HCT116 (cell line): ENCODE measurements around the gene ITPR1. TPM values are rescaled to one million over a fixed set of nuclear protein-coding genes. Genes with fewer than 3 reads are reported as not detected.

Experiments
- ATAC-seq: fragments of 200-7000 bp; cut with Tn5 transposase; 2 replicates; pipeline ENCODE4 v1.9.1; 2020; ENCODE audit warnings: mild to moderate bottlenecking, moderate library complexity
- BruUV-seq: library from RNA; stranded (reverse); fragments of 400-500 nt; replicated peaks from 2 replicates; lab custom pipeline; 2021; lab: Mats Ljungman, UMichigan
- CTCF ChIA-PET: fragments of 300-600 bp; sonication (Branson Sonifier 250); formaldehyde crosslinking; loops from one replicate; lab custom pipeline; 2021; ENCODE audit warnings: antibody characterized with exemption; lab: Charles Lee
- POLR2A ChIA-PET: fragments of 300-600, 350-600 bp; sonication (Branson Sonifier 250); formaldehyde crosslinking; loops from one replicate; lab custom pipeline; 2021; ENCODE audit warnings: antibody characterized with exemption; lab: Charles Lee
- RAD21 ChIA-PET, 2 experiments: fragments of 300-600 bp; sonication (Branson Sonifier 250); formaldehyde crosslinking; loops; one replicate each; lab custom pipeline; 2023; ENCODE audit warnings: low total read pairs in 2 of 2; ENCODE audit not compliant: uncharacterized antibody in 2 of 2, unreplicated experiment in 2 of 2, low non-redundant PET in 1 of 2; lab: Charles Lee
- DNase-seq: peaks from one replicate; pipeline ENCODE4 v3.0.0-alpha.2; 2010; ENCODE audit warnings: low read depth, low spot score
- H2AFZ ChIP-seq: fragments of 200-600 bp; shearing (Covaris generic), sonication (generic); 2 replicates; pipeline ENCODE4 v1.6.1; 2017; ENCODE audit warnings: low read depth, mixed run types, mixed read lengths, antibody characterized with exemption, low read length; ENCODE audit not compliant: poor library complexity, severe bottlenecking
- H3K27ac ChIP-seq: 2 replicates; pipeline ENCODE4 v1.5.1; 2012; ENCODE audit warnings: low read depth, low read length
- H3K27me3 ChIP-seq: fragments of 200-600 bp; sonication (generic); 2 replicates; pipeline ENCODE4 v1.6.1; 2016; ENCODE audit warnings: mixed run types, low read length, mixed read lengths; ENCODE audit not compliant: insufficient read depth
- H3K36me3 ChIP-seq, 2 experiments: fragments of 200-500 bp in 1 of 2; fragments of 200-600 bp in 1 of 2; sonication (Bioruptor generic) in 1 of 2; sonication (generic) in 1 of 2; 2 replicates each; pipeline versions ENCODE4 v1.5.1 to v1.6.1; 2014 to 2016; ENCODE audit warnings: low read length in 2 of 2, inconsistent platforms in 1 of 2, mixed read lengths in 1 of 2, mixed run types in 1 of 2; ENCODE audit not compliant: insufficient read depth in 2 of 2, control insufficient read depth in 1 of 2
- H3K4me1 ChIP-seq, 2 experiments: fragments of 200-600 bp in 1 of 2; sonication (generic) in 1 of 2; 2 replicates each; pipeline versions ENCODE4 v1.5.1 to v1.6.1; 2012 to 2017; ENCODE audit warnings: low read length in 2 of 2, inconsistent platforms in 1 of 2, mild to moderate bottlenecking in 1 of 2, mixed read lengths in 1 of 2, mixed run types in 1 of 2, moderate library complexity in 1 of 2; ENCODE audit not compliant: insufficient read depth in 2 of 2, control insufficient read depth in 1 of 2
- H3K4me2 ChIP-seq: fragments of 200-600 bp; sonication (generic); 2 replicates; pipeline ENCODE4 v1.6.1; 2017; ENCODE audit warnings: mixed run types, low read length, mixed read lengths
- H3K4me3 ChIP-seq, 2 experiments: fragments of 200-600 bp in 1 of 2; sonication (generic) in 1 of 2; replicated peaks in 1 of 2; 2 replicates each; pipeline ENCODE4 v1.5.1; 2011 to 2016; ENCODE audit warnings: low read length in 2 of 2, control low read depth in 1 of 2, low read depth in 1 of 2, mild to moderate bottlenecking in 1 of 2, mixed read lengths in 1 of 2, mixed run types in 1 of 2
- H3K79me2 ChIP-seq: fragments of 200-600 bp; sonication (generic); 2 replicates; pipeline ENCODE4 v1.6.1; 2017; ENCODE audit warnings: mild to moderate bottlenecking, mixed run types, low read length, moderate library complexity, mixed read lengths; ENCODE audit not compliant: insufficient read depth
- H3K9ac ChIP-seq: fragments of 200-600 bp; sonication (generic); 2 replicates; pipeline ENCODE4 v1.6.1; 2016; ENCODE audit warnings: low read length, mixed read lengths
- H3K9me2 ChIP-seq: fragments of 200-600 bp; sonication (generic), shearing (Covaris generic); 2 replicates; pipeline ENCODE4 v1.6.1; 2017; ENCODE audit warnings: mixed run types, mild to moderate bottlenecking, moderate library complexity; ENCODE audit not compliant: insufficient read depth
- H3K9me3 ChIP-seq, 2 experiments: fragments of 200-500 bp in 1 of 2; fragments of 200-600 bp in 1 of 2; sonication (Bioruptor generic) in 1 of 2; sonication (generic) in 1 of 2; 2 replicates each; pipeline ENCODE4 v1.6.1; 2014 to 2017; ENCODE audit warnings: low read length in 2 of 2, mixed read lengths in 2 of 2, inconsistent platforms in 1 of 2, low read depth in 1 of 2, mild to moderate bottlenecking in 1 of 2, mixed run types in 1 of 2, moderate library complexity in 1 of 2; ENCODE audit not compliant: control insufficient read depth in 1 of 2, insufficient read depth in 1 of 2
- H4K20me1 ChIP-seq: fragments of 200-600 bp; sonication (generic), shearing (Covaris generic); 2 replicates; pipeline ENCODE4 v1.6.1; 2017; ENCODE audit warnings: mixed run types, mild to moderate bottlenecking, moderate library complexity; ENCODE audit not compliant: insufficient read depth
- CBX3 ChIP-seq: IDR thresholded peaks from 2 replicates; pipeline ENCODE4 v1.6.1; 2012; ENCODE audit warnings: low read depth
- CEBPB ChIP-seq: IDR thresholded peaks from 2 replicates; pipeline ENCODE4 v1.6.1; 2012; ENCODE audit warnings: low read depth
- ELF1 ChIP-seq: IDR thresholded peaks from 2 replicates; pipeline ENCODE4 v1.6.1; 2012; ENCODE audit warnings: low read depth, borderline replicate concordance
- EZH2 ChIP-seq: fragments of 200-600 bp; sonication (generic); IDR thresholded peaks from 2 replicates; pipeline ENCODE4 v1.6.1; 2017; ENCODE audit warnings: antibody characterized with exemption, mixed run types
- EZH2phosphoT487 ChIP-seq: fragments of 200-600 bp; IDR thresholded peaks from 2 replicates; pipeline ENCODE4 v1.6.1; 2018; ENCODE audit warnings: antibody characterized with exemption, borderline replicate concordance
- JUND ChIP-seq: IDR thresholded peaks from 2 replicates; pipeline ENCODE4 v1.6.1; 2012
- POLR2A ChIP-seq: IDR thresholded peaks from 2 replicates; pipeline ENCODE4 v1.7.0; 2011; ENCODE audit warnings: borderline replicate concordance; ENCODE audit not compliant: insufficient read depth, insufficient read length; ENCODE audit errors: extremely low read depth
- POLR2AphosphoS5 ChIP-seq: IDR thresholded peaks from 2 replicates; pipeline ENCODE4 v1.6.1; 2011; ENCODE audit warnings: mild to moderate bottlenecking, low read depth, low read length, moderate library complexity
- RAD21 ChIP-seq: IDR thresholded peaks from 2 replicates; pipeline ENCODE4 v1.6.1; 2012; ENCODE audit warnings: low read depth, mild to moderate bottlenecking
- SIN3A ChIP-seq: IDR thresholded peaks from 2 replicates; pipeline ENCODE4 v1.6.1; 2012; ENCODE audit warnings: low read depth
- SRF ChIP-seq: IDR thresholded peaks from 2 replicates; pipeline ENCODE4 v1.6.1; 2012; ENCODE audit warnings: low read depth
- ZFX ChIP-seq: fragments of 450-650 bp; IDR thresholded peaks from 2 replicates; pipeline ENCODE4 v1.6.1; 2017
- ZNF274 ChIP-seq: fragments of 200-500 bp; sonication (Bioruptor generic); IDR thresholded peaks from 2 replicates; pipeline ENCODE4 v1.6.1; 2014; ENCODE audit warnings: mild to moderate bottlenecking, low read depth, low read length, inconsistent platforms
- intact Hi-C: fragments of 100-400 bp; cut with micrococcal nuclease; formaldehyde crosslinking; loops from 2 replicates; pipeline ENCODE4 v1.10.0; 2022
- total RNA-seq: library from RNA; stranded (reverse); gene quantifications from one replicate; pipeline ENCODE4 v1.2.1, GENCODE V29; 2021; ENCODE audit not compliant: unreplicated experiment
- TF ChIP-seq, protein P1 (sequence below): IDR thresholded peaks from 2 replicates; pipeline ENCODE4 v1.6.1; 2012
- TF ChIP-seq, protein P2 (sequence below): IDR thresholded peaks from 2 replicates; pipeline ENCODE4 v1.6.1; 2011; ENCODE audit warnings: mild to moderate bottlenecking, low read length, moderate library complexity; ENCODE audit not compliant: insufficient replicate concordance; ENCODE audit errors: extremely low read depth
- TF ChIP-seq, protein P3 (sequence below), 3 experiments: fragments of 200-600 bp in 1 of 3; sonication (generic) in 1 of 3; IDR thresholded peaks in 2 of 3; conservative IDR thresholded peaks in 1 of 3; 2 replicates each; pipeline ENCODE4 v1.5.1; 2012 to 2017; ENCODE audit warnings: low read depth in 2 of 3, low read length in 2 of 3, antibody characterized with exemption in 1 of 3, borderline replicate concordance in 1 of 3, control low read depth in 1 of 3, mild to moderate bottlenecking in 1 of 3, mixed read lengths in 1 of 3, mixed run types in 1 of 3, moderate library complexity in 1 of 3; ENCODE audit not compliant: insufficient read depth in 1 of 3
- TF ChIP-seq, protein P4 (sequence below): IDR thresholded peaks from 2 replicates; pipeline ENCODE4 v1.6.1; 2012; ENCODE audit warnings: low read depth

ITPR1 gene
- total RNA-seq, 1 experiment from 2014 or later, result 9.2 TPM

DNA sequence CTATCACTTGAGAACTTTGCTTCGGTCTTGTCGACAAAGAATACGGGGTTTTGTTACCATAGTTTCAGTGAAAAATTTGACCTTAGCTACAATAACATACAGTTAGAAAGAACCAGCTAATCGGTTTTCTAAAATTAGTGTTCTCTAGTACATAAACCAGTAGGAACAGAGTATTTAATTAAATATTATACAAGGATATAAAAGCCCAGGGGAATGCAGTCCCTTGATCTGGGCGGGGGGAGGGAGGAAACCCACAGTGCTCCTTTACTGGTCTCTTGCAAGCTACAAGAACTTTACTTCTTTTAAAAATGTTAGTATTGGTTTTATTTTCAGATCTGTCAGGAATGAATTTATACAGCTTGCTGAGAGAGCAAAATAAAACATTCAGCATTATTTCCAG is 41.8 kb downstream of the ITPR1 start:
- TF ChIP-seq SRF (no peak), CBX3 (no peak), RAD21 (no peak), JUND (no peak), EZH2 (no peak), ELF1 (no peak), ZNF274 (no peak), SIN3A (no peak), CEBPB (no peak), POLR2AphosphoS5 (no peak), POLR2A (no peak), EZH2phosphoT487 (no peak), ZFX (no peak)
- TF ChIP-seq, protein P1, sequence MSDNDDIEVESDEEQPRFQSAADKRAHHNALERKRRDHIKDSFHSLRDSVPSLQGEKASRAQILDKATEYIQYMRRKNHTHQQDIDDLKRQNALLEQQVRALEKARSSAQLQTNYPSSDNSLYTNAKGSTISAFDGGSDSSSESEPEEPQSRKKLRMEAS, result no peak
- TF ChIP-seq, protein P2, sequence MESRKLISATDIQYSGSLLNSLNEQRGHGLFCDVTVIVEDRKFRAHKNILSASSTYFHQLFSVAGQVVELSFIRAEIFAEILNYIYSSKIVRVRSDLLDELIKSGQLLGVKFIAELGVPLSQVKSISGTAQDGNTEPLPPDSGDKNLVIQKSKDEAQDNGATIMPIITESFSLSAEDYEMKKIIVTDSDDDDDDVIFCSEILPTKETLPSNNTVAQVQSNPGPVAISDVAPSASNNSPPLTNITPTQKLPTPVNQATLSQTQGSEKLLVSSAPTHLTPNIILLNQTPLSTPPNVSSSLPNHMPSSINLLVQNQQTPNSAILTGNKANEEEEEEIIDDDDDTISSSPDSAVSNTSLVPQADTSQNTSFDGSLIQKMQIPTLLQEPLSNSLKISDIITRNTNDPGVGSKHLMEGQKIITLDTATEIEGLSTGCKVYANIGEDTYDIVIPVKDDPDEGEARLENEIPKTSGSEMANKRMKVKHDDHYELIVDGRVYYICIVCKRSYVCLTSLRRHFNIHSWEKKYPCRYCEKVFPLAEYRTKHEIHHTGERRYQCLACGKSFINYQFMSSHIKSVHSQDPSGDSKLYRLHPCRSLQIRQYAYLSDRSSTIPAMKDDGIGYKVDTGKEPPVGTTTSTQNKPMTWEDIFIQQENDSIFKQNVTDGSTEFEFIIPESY, result no peak
- TF ChIP-seq, protein P3, sequence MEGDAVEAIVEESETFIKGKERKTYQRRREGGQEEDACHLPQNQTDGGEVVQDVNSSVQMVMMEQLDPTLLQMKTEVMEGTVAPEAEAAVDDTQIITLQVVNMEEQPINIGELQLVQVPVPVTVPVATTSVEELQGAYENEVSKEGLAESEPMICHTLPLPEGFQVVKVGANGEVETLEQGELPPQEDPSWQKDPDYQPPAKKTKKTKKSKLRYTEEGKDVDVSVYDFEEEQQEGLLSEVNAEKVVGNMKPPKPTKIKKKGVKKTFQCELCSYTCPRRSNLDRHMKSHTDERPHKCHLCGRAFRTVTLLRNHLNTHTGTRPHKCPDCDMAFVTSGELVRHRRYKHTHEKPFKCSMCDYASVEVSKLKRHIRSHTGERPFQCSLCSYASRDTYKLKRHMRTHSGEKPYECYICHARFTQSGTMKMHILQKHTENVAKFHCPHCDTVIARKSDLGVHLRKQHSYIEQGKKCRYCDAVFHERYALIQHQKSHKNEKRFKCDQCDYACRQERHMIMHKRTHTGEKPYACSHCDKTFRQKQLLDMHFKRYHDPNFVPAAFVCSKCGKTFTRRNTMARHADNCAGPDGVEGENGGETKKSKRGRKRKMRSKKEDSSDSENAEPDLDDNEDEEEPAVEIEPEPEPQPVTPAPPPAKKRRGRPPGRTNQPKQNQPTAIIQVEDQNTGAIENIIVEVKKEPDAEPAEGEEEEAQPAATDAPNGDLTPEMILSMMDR (IDR thresholded peaks at IDR 0.05 in 2 of 3, conservative IDR thresholded peaks at IDR 0.05 in 1 of 3; ENCODE audit: borderline replicate concordance in 1 of 3, insufficient read depth in 1 of 3, low read depth in 2 of 3, low read length in 2 of 3), result no peak
- TF ChIP-seq, protein P4, sequence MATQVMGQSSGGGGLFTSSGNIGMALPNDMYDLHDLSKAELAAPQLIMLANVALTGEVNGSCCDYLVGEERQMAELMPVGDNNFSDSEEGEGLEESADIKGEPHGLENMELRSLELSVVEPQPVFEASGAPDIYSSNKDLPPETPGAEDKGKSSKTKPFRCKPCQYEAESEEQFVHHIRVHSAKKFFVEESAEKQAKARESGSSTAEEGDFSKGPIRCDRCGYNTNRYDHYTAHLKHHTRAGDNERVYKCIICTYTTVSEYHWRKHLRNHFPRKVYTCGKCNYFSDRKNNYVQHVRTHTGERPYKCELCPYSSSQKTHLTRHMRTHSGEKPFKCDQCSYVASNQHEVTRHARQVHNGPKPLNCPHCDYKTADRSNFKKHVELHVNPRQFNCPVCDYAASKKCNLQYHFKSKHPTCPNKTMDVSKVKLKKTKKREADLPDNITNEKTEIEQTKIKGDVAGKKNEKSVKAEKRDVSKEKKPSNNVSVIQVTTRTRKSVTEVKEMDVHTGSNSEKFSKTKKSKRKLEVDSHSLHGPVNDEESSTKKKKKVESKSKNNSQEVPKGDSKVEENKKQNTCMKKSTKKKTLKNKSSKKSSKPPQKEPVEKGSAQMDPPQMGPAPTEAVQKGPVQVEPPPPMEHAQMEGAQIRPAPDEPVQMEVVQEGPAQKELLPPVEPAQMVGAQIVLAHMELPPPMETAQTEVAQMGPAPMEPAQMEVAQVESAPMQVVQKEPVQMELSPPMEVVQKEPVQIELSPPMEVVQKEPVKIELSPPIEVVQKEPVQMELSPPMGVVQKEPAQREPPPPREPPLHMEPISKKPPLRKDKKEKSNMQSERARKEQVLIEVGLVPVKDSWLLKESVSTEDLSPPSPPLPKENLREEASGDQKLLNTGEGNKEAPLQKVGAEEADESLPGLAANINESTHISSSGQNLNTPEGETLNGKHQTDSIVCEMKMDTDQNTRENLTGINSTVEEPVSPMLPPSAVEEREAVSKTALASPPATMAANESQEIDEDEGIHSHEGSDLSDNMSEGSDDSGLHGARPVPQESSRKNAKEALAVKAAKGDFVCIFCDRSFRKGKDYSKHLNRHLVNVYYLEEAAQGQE, result no peak
- H4K20me1 ChIP-seq, result no peaks in the 10 kb centered on the region
- no peaks in the 10 kb centered on the region for H3K79me2 ChIP-seq
- no peak overlapping the region for H3K9ac ChIP-seq
- ChIA-PET POLR2A (no interaction called here), RAD21 (no interaction called here), CTCF (interaction anchor here (0.6 kb wide), 1 partner anchor 184 kb away, joined by 3 read pairs; no protein-coding TSS in a partner anchor)
- ATAC-seq (no peak), DNase-seq (no peak)
- H3K9me3 ChIP-seq, result no peaks in the 10 kb centered on the region
- H3K27me3 ChIP-seq, result peaks cover 7% of the 10 kb centered on the region; the same call in 1 of the 2 replicates
- no peaks in the 10 kb centered on the region for H3K9me2 ChIP-seq
- H3K4me1 ChIP-seq, result no peaks in the 10 kb centered on the region
- no peak overlapping the region for H3K4me2 ChIP-seq
- H2AFZ ChIP-seq, result no peak overlapping the region
- no peak overlapping the region for H3K4me3 ChIP-seq
- no peak overlapping the region for H3K27ac ChIP-seq
- BruUV-seq, result no TSS peak
- intact Hi-C loops, result no loop called here
- H3K36me3 ChIP-seq, result no peaks in the 10 kb centered on the region
